HPDE6-E6E7 (cell line): ENCODE measurements around the gene TFRC.
"Not testable (repeated sequence)": the region's sequence is repeated elsewhere in the genome, so short reads cannot be mapped to it uniquely, and the experiment has no call there.

Experiments used
- DNase-seq: peaks from one replicate; pipeline ENCODE4 v3.0.0; 2011; ENCODE audit warnings: missing footprints; ENCODE audit errors: extremely low spot score

Gene TFRC

DNA sequence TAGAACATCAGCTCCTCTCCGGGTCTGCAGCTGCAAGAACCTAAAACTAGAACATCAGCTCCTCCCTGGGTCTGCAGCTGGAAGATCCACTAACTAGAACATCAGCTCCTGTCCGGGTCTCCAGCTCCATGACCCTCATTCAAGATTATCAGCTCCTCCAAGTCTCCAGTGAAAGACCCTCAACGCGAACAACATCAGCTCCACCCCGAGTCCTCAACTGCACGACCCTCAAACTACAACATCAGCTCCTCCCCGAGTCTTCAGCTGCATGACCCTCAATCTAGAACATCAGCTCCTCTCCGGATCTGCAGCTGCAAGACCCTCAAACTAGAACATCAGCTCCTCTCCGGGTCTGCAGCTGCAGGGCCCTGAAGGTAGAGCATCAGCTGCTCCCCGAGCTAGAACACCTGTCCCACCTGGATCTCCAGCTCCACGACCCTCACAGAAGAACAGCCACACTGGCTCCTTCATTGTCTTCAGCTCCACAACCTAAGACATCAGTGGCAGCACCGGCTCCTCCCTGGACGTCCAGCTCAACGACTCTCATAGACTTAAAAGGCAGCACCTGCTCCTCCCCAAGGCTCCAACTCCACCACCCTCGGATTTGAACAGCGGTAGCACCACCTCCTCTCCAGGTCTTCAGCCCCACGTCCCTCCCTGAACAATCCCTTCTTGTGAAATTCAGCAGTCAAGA is 77.4 kb downstream of the TFRC start:
- not testable (repeated sequence) for DNase-seq

DNA sequence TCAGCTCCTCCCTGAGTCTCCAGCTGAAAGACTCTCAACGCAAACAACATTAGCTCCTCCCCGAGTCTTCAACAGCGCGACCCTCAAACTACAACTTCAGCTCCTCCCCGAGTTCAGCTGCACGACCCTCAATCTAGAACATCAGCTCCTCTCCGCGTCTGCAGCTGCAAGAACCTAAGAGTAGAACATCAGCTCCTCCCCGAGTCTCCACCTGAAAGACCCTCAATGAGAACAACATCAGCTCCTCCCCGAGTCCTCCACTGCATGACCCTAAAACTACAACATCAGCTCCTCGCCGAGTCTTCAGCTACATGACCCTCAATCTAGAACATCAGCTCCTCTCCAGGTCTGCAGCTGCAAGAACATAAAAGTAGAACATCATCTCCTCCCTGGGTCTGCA is 78.3 kb downstream of the TFRC start:
- no peak for DNase-seq

DNA sequence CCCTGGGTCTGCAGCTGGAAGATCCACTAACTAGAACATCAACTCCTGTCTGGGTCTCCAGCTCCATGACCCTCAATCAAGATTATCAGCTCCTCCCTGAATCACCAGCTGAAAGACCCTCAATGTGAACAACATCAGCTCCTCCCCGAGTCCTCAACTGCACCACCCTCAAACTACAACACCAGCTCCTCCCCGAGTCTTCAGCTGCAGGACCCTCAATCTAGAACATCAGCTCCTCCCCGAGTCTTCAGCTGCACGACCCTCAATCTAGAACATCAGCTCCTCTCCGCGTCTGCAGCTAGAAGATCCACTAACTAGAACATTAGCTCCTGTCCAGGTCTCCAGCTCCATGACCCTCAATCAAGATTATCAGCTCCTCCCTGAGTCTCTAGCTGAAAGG is 79.2 kb downstream of the TFRC start:
- DNase-seq, result not testable (repeated sequence)

DNA sequence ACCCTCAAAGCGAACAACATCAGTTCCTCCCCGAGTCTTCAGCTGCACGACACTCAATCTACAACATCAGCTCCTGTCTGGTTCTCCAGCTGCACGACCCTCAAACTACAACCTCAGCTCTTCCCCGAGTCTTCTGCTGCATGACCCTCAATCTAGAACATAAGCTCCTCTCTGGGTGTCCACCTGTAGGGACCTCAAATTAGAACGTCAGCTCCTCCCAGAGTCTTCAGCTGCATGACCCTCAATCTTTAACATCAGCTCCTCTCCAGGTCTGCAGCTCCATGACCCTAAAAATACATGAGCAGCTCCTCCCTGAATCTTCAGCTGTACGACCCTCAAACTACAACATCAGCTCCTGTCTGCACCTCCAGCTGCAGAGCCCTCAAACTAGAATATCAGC is 80.7 kb downstream of the TFRC start:
- not testable (repeated sequence) for DNase-seq

DNA sequence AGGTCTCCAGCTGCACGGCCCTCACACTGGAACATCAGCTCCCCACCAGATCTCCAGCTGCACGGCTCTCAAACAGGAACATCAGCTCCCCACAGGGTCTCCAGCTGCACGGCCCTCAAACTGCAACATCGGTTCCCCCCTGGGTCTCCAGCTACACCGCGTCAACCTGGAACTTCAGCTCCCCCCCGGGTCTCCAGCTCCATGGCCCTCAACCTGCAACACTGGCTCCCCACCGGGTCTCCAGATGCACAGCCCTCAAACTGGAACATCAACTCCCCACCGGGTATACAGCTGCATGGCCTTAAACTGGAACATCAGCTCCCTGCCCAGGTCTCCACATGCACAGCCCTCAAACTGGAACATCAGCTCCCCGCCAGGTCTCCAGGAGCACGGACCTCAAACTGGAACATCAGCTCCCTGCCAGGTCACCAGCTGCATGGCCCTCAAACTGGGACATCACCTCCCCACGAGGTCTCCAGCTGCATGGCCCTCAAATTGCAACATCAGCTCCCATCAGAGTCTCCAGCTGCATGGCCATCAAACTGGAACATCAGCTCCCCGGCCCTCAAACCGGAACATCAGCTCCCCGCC is 81.4 kb downstream of the TFRC start:
- not testable (repeated sequence) for DNase-seq

DNA sequence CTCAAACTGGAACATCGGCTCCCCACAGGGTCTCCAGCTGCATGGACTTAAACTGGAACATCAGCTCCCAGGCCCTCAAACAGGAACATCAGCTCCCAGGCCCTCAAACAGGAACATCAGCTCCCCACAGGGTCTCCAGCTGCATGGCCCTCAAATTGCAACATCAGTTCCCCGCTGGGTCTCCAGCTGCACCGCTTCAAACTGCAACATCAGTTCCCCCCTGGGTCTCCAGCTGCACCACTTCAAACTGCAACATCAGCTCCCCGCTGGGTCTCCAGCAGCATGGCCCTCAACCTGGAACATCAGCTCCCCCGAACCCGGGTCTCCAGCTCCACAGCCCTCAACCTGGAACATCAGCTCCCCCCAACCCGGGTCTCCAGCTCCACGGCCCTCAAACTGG is 82.0 kb downstream of the TFRC start:
- no peak for DNase-seq
